DND-41 (cell line): ENCODE results near the gene AACS.

Experiments used
- ATAC-seq: fragments of 200-7000 bp; cut with Tn5 transposase; 3 replicates; pipeline ENCODE4 v1.9.1; 2021; ENCODE audit warnings: low read depth; ENCODE audit not compliant: insufficient read depth
- DNase-seq: peaks from one replicate; pipeline ENCODE4 v3.0.0-alpha.2; 2020
- H2AFZ ChIP-seq: 2 replicates; pipeline ENCODE4 v1.6.0; 2012; ENCODE audit warnings: low read depth, low read length
- H3K27ac ChIP-seq: 2 replicates; pipeline ENCODE4 v1.5.1; 2012; ENCODE audit warnings: low read length, inconsistent platforms
- H3K27me3 ChIP-seq: fragments of 200-600 bp; sonication (generic); 2 replicates; pipeline ENCODE4 v1.6.0; 2012; ENCODE audit warnings: low read length, mild to moderate bottlenecking, inconsistent platforms; ENCODE audit not compliant: insufficient read depth, poor library complexity
- H3K36me3 ChIP-seq: 2 replicates; pipeline ENCODE4 v1.5.1; 2012; ENCODE audit warnings: low read length, inconsistent platforms; ENCODE audit not compliant: insufficient read depth
- H3K4me1 ChIP-seq: 2 replicates; pipeline ENCODE4 v1.5.1; 2012; ENCODE audit warnings: mild to moderate bottlenecking, low read length; ENCODE audit not compliant: insufficient read depth
- H3K4me2 ChIP-seq: 2 replicates; pipeline ENCODE4 v1.6.0; 2012; ENCODE audit warnings: mild to moderate bottlenecking, moderate library complexity, low read length, inconsistent platforms; ENCODE audit not compliant: insufficient read depth
- H3K4me3 ChIP-seq, 2 experiments: fragments of 200-600 bp in 1 of 2; shearing (Covaris generic) in 1 of 2; 2 replicates each; pipeline ENCODE4 v1.5.1; 2012 to 2016; ENCODE audit warnings: inconsistent platforms in 2 of 2, low read length in 2 of 2, mild to moderate bottlenecking in 2 of 2, low read depth in 1 of 2, moderate library complexity in 1 of 2
- H3K79me2 ChIP-seq: 2 replicates; pipeline ENCODE4 v1.6.0; 2012; ENCODE audit warnings: low read length, inconsistent platforms; ENCODE audit not compliant: insufficient read depth
- H3K9ac ChIP-seq: 2 replicates; pipeline ENCODE4 v1.6.0; 2012; ENCODE audit warnings: low read depth, mild to moderate bottlenecking, inconsistent platforms, low read length, moderate library complexity
- H3K9me3 ChIP-seq: 2 replicates; pipeline ENCODE4 v1.5.1; 2012; ENCODE audit warnings: low read length, moderate library complexity, mild to moderate bottlenecking, inconsistent platforms; ENCODE audit not compliant: insufficient read depth, severe bottlenecking
- H4K20me1 ChIP-seq: 2 replicates; pipeline ENCODE4 v1.6.0; 2012; ENCODE audit warnings: low read length; ENCODE audit not compliant: insufficient read depth
- EZH2 ChIP-seq: IDR thresholded peaks from 3 replicates; pipeline ENCODE4 v1.6.1; 2012; ENCODE audit warnings: borderline replicate concordance, low read depth, mild to moderate bottlenecking, moderate library complexity, low read length, inconsistent platforms; ENCODE audit not compliant: severe bottlenecking
- TF ChIP-seq, protein P1 (sequence below): IDR thresholded peaks from 2 replicates; pipeline ENCODE4 v1.5.1; 2012; ENCODE audit warnings: borderline replicate concordance, low read length, moderate library complexity, mild to moderate bottlenecking; ENCODE audit not compliant: poor library complexity, severe bottlenecking; ENCODE audit errors: extremely low read depth

Gene AACS

DNA sequence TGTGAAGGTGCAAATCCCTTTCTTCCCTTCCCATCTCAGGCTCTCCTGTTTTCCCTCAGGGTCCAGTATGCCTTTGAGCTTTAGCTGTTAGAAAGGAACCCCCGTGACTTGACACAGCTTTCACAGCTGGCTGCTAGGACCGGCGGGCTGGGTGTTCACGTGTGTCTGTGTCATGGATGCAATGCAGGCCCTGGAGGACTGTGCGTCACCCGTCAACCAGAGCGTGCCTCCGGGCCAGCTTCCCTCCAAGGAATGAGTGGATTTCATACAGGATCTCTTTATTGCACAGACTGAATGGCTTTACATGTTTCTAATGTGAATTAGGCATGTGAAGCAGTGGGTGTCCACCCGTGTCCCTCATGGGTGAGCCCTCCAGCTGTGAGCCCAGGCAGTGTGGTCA lies 77.4 kb downstream of the AACS start:
- Histone ChIP-seq H3K27me3 (no peaks in the 10 kb centered on the region), H3K79me2 (no peaks in the 10 kb centered on the region), H3K36me3 (no peaks in the 10 kb centered on the region), H4K20me1 (0 out of 2 replicates have a peak, but pooled peaks cover 8% of the 10 kb centered on the region), H2AFZ (no peak overlapping the region), H3K4me1 (no peaks in the 10 kb centered on the region), H3K4me2 (no peak overlapping the region), H3K9ac (no peak overlapping the region), H3K4me3 (no peak overlapping the region), H3K9me3 (no peaks in the 10 kb centered on the region), H3K27ac (no peak overlapping the region)
- TF ChIP-seq EZH2: no peak
- TF ChIP-seq, protein P1, sequence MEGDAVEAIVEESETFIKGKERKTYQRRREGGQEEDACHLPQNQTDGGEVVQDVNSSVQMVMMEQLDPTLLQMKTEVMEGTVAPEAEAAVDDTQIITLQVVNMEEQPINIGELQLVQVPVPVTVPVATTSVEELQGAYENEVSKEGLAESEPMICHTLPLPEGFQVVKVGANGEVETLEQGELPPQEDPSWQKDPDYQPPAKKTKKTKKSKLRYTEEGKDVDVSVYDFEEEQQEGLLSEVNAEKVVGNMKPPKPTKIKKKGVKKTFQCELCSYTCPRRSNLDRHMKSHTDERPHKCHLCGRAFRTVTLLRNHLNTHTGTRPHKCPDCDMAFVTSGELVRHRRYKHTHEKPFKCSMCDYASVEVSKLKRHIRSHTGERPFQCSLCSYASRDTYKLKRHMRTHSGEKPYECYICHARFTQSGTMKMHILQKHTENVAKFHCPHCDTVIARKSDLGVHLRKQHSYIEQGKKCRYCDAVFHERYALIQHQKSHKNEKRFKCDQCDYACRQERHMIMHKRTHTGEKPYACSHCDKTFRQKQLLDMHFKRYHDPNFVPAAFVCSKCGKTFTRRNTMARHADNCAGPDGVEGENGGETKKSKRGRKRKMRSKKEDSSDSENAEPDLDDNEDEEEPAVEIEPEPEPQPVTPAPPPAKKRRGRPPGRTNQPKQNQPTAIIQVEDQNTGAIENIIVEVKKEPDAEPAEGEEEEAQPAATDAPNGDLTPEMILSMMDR: no peak
- no peak for DNase-seq
- no peak for ATAC-seq

DNA sequence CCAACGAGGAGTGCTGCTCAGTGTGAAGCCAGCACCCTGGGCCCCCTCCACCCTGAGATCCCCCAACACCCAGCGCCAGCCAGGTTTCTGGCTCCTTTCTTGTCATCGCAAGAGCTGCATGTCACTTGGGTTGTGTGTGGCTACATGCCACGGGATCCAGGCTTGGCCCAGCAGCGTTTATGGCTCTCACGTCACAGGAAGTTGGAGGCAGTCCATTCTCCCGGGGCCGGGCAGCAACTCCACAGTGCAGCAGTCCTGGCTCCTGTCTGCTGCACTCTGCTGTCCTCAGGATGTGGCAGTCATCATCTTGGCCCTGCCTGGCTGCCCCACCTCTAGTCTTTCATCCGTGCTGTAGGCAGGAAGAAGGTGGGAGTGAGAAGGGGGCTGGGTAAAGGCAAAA lies 78.3 kb downstream of the AACS start:
- TF ChIP-seq, protein P1: no peak
- no peak for TF ChIP-seq EZH2
- H3K9me3 ChIP-seq: no peaks in the 10 kb centered on the region
- no peaks in the 10 kb centered on the region for H3K27me3 ChIP-seq
- H3K79me2 ChIP-seq: no peaks in the 10 kb centered on the region
- no peaks in the 10 kb centered on the region for H3K4me1 ChIP-seq
- H3K9ac ChIP-seq: no peak overlapping the region
- H4K20me1 ChIP-seq: 0 out of 2 replicates have a peak, but pooled peaks cover 8% of the 10 kb centered on the region
- no peak overlapping the region for H2AFZ ChIP-seq
- no peak overlapping the region for H3K4me3 ChIP-seq
- H3K4me2 ChIP-seq: no peak overlapping the region
- DNase-seq (no peak), ATAC-seq (no peak)
- H3K36me3 ChIP-seq: no peaks in the 10 kb centered on the region
- H3K27ac ChIP-seq: no peak overlapping the region

GRCh38 chr12:125145196-125145595 lies 80.0 kb downstream of the AACS start:
- H3K4me3 ChIP-seq: no peak overlapping the region
- H4K20me1 ChIP-seq: no peaks in the 10 kb centered on the region
- H3K79me2 ChIP-seq: no peaks in the 10 kb centered on the region
- ATAC-seq: no peak
- DNase-seq: no peak
- no peak overlapping the region for H3K9ac ChIP-seq
- no peaks in the 10 kb centered on the region for H3K36me3 ChIP-seq
- H3K27me3 ChIP-seq: no peaks in the 10 kb centered on the region
- H2AFZ ChIP-seq: no peak overlapping the region
- no peak overlapping the region for H3K27ac ChIP-seq
- no peak overlapping the region for H3K4me2 ChIP-seq
- no peaks in the 10 kb centered on the region for H3K9me3 ChIP-seq
- TF ChIP-seq EZH2: no peak
- TF ChIP-seq, protein P1: no peak
- no peaks in the 10 kb centered on the region for H3K4me1 ChIP-seq

GRCh38 chr12:125148316-125148715 lies 83.1 kb downstream of the AACS start:
- no peak overlapping the region for H3K27ac ChIP-seq
- no peak for TF ChIP-seq EZH2
- TF ChIP-seq, protein P1: no peak
- no peaks in the 10 kb centered on the region for H3K9me3 ChIP-seq
- no peaks in the 10 kb centered on the region for H3K79me2 ChIP-seq
- no peaks in the 10 kb centered on the region for H3K4me1 ChIP-seq
- no peaks in the 10 kb centered on the region for H3K36me3 ChIP-seq
- H3K27me3 ChIP-seq: no peaks in the 10 kb centered on the region
- H4K20me1 ChIP-seq: no peaks in the 10 kb centered on the region
- no peak overlapping the region for H3K4me3 ChIP-seq
- no peak for DNase-seq
- no peak for ATAC-seq
- H2AFZ ChIP-seq: no peak overlapping the region
- no peak overlapping the region for H3K9ac ChIP-seq
- no peak overlapping the region for H3K4me2 ChIP-seq
